ENCODE results near the gene MPV17L2. TPM values are rescaled to one million over a fixed set of nuclear protein-coding genes. Genes with fewer than 3 reads are reported as not detected.

The MPV17L2 gene
- total RNA-seq, 1 donor from 2014 or later = 6.3 TPM

GRCh38 chr19:18216789-18217188 lies 23.8 kb downstream of the MPV17L2 start:
- DNase-seq (ENCODE audit: low read depth in 2 of 2) = no peak

GRCh38 chr19:18218159-18218558 lies 25.1 kb downstream of the MPV17L2 start:
- DNase-seq (ENCODE audit: low read depth in 2 of 2) = no peak

- DNase-seq (ENCODE audit: low read depth in 2 of 2) = no peak
Measured at GRCh38 chr19:18218600-18218999, 25.6 kb downstream of the MPV17L2 start.

- DNase-seq (ENCODE audit: low read depth in 2 of 2) = no peak
Measured at GRCh38 chr19:18219911-18220631, 27.1 kb downstream of the MPV17L2 start.

DNA sequence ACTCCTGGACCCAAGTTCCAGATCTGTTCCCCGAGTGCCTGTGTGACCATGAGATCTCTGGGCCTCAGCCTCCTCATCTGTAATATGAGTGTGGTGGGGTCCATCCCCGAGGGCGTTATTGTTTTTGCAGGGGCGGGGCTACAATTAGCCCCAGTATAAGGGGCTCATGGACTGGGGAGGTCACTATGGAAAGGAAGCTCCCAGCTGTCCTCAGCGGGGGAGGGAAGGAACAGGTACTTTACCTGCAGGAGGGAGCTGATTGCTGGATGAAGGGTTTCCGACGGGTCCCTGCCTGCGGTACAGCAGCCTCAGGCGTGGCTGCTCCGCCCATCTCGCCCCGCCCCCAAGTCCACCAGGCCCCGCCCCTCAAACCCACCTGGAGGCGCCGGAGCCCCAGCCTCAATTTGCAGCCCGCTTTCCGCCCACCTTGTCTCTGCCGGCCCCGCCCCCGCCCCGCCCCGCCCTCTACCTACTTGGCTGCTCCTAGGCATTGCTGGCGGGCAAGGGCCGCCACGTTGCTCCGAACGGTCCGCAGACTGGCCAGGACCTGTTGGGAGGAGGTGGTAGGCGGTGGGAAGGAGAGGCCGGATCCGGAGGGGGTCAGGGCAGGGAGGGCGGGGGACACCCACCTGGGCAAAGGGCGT lies 27.7 kb downstream of the MPV17L2 start:
- no peak for DNase-seq (ENCODE audit: low read depth in 2 of 2)

DNA sequence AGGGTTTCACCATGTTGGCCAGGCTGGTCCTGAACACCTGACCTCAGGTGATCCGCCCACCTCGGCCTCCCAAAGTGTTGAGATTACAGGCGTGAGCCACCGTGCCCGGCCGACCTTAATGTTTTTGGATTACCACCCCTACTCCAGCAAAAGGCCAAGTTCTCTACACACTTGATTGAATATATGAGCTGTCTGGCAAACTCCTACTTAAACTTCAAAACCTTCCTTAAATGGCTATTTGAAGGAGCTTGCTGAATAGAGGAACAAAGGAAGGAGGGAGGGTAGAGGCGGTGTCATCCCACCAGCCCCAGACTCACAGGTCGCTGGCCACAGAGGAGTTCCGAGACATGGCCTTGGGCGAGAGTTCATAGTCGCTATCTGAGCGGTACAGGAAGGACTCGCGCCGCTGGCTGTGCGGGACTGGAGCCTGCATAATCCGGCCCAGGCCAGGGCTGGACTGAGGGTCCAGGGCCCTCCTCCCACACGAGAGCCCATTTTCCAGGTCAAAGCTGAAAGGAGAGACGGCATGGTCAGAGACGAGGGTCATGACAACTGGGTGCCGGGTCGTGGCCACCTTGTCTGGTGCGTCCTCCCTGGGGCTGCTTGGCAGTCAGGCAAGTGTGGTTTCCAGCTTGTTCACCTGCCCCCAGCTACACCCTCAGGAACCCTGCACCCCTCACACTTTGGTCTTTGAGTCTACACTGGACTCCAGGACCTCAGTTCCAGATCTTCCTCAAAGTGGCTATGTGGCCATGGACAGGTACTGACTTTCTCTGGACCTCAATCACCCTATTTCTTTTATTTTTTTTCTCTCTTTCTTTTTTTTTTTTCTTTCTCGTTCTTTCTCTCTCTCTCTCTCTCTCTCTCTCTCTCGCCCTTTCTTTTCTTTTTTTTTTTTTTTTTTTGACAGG lies 29.1 kb downstream of the MPV17L2 start:
- no peak for DNase-seq (ENCODE audit: low read depth in 2 of 2)

DNA sequence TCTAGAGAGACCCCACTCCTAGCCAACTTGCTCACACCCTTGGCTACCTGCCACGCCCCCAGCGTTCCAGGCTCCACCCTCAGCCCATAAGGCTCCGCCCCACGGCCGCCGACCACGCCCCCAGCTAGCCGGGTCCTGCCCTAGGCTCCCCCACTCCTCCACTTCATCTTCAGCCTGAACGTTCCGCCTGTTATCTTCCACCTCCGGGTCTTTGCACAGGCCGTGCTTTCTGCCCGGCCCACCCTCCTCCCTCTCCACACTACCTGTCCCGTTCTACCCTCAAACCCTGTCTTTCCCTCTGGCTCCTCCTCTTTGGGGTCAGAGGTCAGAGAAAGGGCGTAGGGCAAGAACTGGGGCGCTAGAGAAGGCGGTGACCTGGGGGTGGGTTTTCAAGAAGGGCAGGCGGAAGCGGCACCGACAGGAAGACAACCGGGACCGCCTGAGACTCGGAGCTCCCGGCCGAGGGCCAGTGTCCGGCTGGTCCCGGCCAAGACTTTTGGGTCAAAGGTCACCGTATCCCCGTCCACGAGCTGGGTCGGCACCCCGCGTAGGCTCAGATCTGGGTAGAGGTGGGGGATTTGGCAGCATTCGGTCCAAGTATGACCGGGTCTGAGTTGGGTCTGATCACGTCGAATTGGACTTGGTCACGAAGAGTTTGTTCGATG lies 31.0 kb downstream of the MPV17L2 start:
- peak in 1 of 2 donors; percentile 25 for DNase-seq (ENCODE audit: low read depth in 2 of 2)

- peak; percentile 99 to 100 for DNase-seq (ENCODE audit: low read depth in 2 of 2)
Measured at GRCh38 chr19:18224525-18225354, 31.7 kb downstream of the MPV17L2 start.

- DNase-seq (ENCODE audit: low read depth in 2 of 2) = no peak
Measured at GRCh38 chr19:18225355-18225701, 32.3 kb downstream of the MPV17L2 start.

DNA sequence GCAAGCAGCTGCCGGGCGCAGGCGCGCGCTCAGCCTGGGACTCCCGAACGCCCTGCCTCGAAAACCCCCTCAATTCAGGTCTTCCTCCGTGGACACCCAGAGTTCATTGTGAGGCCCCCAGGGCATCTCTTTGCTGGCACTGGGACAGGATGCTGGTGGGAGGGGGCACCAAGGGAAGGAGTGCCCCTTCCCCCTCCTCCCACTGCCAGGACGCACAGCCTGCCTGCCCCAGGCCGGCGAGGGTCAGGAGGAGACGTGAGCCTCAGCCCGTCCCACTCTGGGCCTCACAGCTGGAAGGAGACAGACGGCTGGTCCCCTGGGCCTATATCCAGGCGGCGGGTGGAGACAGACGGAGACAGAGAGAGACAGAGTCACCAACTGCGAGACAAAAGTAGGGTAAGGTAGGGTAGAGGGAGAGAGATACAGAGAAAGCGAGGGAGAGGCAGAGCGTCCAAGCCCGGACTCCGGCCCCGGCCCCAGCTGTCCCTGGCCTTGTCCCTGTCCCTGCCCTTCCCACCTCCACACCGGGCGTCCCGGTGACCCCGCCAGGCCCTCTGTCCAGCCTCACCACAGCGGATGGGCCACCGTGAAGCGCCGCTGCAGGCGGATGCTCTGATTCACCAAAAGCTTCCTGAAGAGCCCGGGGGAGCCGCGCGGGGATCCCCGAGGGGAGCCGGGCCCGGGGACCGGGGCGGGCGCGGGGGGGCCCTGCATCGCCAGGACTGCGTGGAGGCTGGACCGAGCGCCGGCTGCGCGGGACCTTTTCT lies 32.9 kb downstream of the MPV17L2 start, which contains the start of gene PDE4C:
TSS of gene PDE4C (minus strand) at position 737 of the 767 bp plus-strand sequence. CDS start at position 714, 23 bp downstream.
- DNase-seq (ENCODE audit: low read depth in 2 of 2) = peak; percentile 62 to 67

GRCh38 chr19:18226956-18227780 lies 34.1 kb downstream of the MPV17L2 start:
- DNase-seq (ENCODE audit: low read depth in 2 of 2) = no peak

DNA sequence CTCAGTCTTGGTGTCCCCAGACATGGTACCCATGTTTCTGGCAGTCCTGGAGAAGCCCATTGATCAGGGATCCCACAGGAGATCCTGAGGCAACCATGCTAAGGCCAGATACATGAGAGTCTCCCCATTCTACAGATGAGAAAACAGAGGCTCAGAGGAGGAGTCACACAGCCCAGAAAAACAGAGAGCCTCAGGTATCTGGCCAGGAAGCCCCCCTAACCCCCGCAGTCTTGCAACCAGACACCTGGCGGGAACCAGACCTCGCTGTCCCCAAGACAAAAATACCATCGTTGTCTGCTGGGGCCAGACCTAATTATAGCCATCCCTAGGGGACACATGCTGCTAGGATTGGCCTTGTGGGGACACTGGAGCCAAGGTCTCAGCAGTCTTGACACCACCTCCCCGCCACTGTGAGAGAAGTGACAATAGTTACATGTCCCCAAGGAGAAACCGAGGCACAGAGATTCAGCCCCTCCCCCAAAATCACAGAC lies 34.8 kb downstream of the MPV17L2 start:
- DNase-seq (ENCODE audit: low read depth in 2 of 2) = no peak

- no peak for DNase-seq (ENCODE audit: low read depth in 2 of 2)
Measured at GRCh38 chr19:18229474-18229873, 36.5 kb downstream of the MPV17L2 start.

GRCh38 chr19:18229915-18230314 lies 36.9 kb downstream of the MPV17L2 start:
- no peak for DNase-seq (ENCODE audit: low read depth in 2 of 2)

- no peak for DNase-seq (ENCODE audit: low read depth in 2 of 2)
Measured at GRCh38 chr19:18230941-18231734, 38.1 kb downstream of the MPV17L2 start.

GRCh38 chr19:18231775-18232174 lies 38.8 kb downstream of the MPV17L2 start:
- DNase-seq (ENCODE audit: low read depth in 2 of 2) = no peak

- DNase-seq (ENCODE audit: low read depth in 2 of 2) = peak in 1 of 2 donors; percentile 26
Measured at GRCh38 chr19:18232540-18233223, 39.7 kb downstream of the MPV17L2 start.
